K562 (cell line): ENCODE measurements around the gene P2RX3. TPM values are rescaled to one million over a fixed set of nuclear protein-coding genes. Genes with fewer than 3 reads are reported as not detected.
A peak's percentile ranks its signal among the peaks of the same experiment; 100 is the strongest.

ENCODE experiments used
- ATF6 ChIP-seq: sonication (generic); formaldehyde crosslinking; IDR thresholded peaks from 2 replicates; pipeline ENCODE4 v1.4.0; 2020; ENCODE audit warnings: mild to moderate bottlenecking, missing genetic modification reagents
- C11orf30 ChIP-seq: fragments of 450-650 bp; IDR thresholded peaks from 2 replicates; pipeline ENCODE4 v1.6.1; 2016; ENCODE audit warnings: low read depth, mild to moderate bottlenecking
- CEBPB ChIP-seq: fragments of 450-650 bp; IDR thresholded peaks from 2 replicates; pipeline ENCODE4 v1.6.1; 2016; ENCODE audit warnings: missing genetic modification characterization, missing compliant biosample characterization
- CREB3 ChIP-seq: fragments of 450-650 bp; conservative IDR thresholded peaks from 2 replicates; pipeline ENCODE4 v1.6.1; 2016; ENCODE audit warnings: missing genetic modification characterization, low read depth, mild to moderate bottlenecking, missing compliant biosample characterization, moderate library complexity
- LEF1 ChIP-seq: fragments of 450-650 bp; IDR thresholded peaks from 2 replicates; pipeline ENCODE4 v1.6.1; 2016; ENCODE audit warnings: mild to moderate bottlenecking
- MAFG ChIP-seq: fragments of 450-650 bp; conservative IDR thresholded peaks from 2 replicates; pipeline ENCODE4 v1.6.1; 2016; ENCODE audit warnings: missing genetic modification characterization, missing compliant biosample characterization
- MAX ChIP-seq: sonication (generic); formaldehyde crosslinking; IDR thresholded peaks from 2 replicates; pipeline ENCODE4 v1.9.0; 2022; ENCODE audit warnings: mild to moderate bottlenecking, missing genetic modification reagents
- NCOA1 ChIP-seq: fragments of 450-650 bp; IDR thresholded peaks from 2 replicates; pipeline ENCODE4 v1.6.1; 2016; ENCODE audit warnings: low read depth
- RBBP5 ChIP-seq: fragments of 200-600 bp; sonication (generic); IDR thresholded peaks from 2 replicates; pipeline ENCODE4 v1.6.1; 2012; ENCODE audit warnings: borderline replicate concordance, mild to moderate bottlenecking, low read length, control low read depth, inconsistent platforms; ENCODE audit not compliant: insufficient read depth, poor library complexity, severe bottlenecking
- REST ChIP-seq, 2 experiments: fragments of 450-650 bp; formaldehyde crosslinking in 1 of 2; IDR thresholded peaks; 2 replicates each; pipeline versions ENCODE4 v1.4.0 to v1.6.1; 2014 to 2020; ENCODE audit warnings: mild to moderate bottlenecking in 2 of 2, borderline replicate concordance in 1 of 2, low read depth in 1 of 2
- SMARCE1 ChIP-seq: fragments of 450-650 bp; IDR thresholded peaks from 2 replicates; pipeline ENCODE4 v1.7.1; 2016; ENCODE audit warnings: mild to moderate bottlenecking
- SPI1 ChIP-seq: IDR thresholded peaks from 2 replicates; pipeline ENCODE4 v1.6.1; 2011; ENCODE audit warnings: low read depth, low read length, control low read depth, borderline replicate concordance
- VEZF1 ChIP-seq: fragments of 200-800 bp; sonication (Bioruptor generic); IDR thresholded peaks from 2 replicates; pipeline ENCODE4 v1.6.1; 2017; ENCODE audit warnings: missing genetic modification characterization, missing compliant biosample characterization
- ZC3H4 ChIP-seq: sonication (generic); formaldehyde crosslinking; IDR thresholded peaks from 2 replicates; pipeline ENCODE4 v1.9.0; 2021; ENCODE audit warnings: missing genetic modification reagents, borderline replicate concordance
- ZNF121 ChIP-seq: sonication (generic); formaldehyde crosslinking; conservative IDR thresholded peaks from 2 replicates; pipeline ENCODE4 v1.8.0; 2022; ENCODE audit warnings: missing genetic modification reagents
- ZNF24 ChIP-seq: fragments of 450-650 bp; IDR thresholded peaks from 2 replicates; pipeline ENCODE4 v1.6.1; 2016
- polyA plus RNA-seq, 8 experiments: library from polyadenylated mRNA; depleted of rRNA in 4 of 8; stranded (reverse) in 5 of 8; unstranded in 3 of 8; fragments of >200 nt; fragmentation: Nextera tagmentation in 2 of 8; fragmentation: Illumina TruSeq in 1 of 8; extraction: Ambion mirVana in 2 of 8; extraction: Trizol in 1 of 8; gene quantifications; 2 replicates each; pipeline versions ENCODE4 v1.2.1 to v1.2.3, GENCODE V29; 2011 to 2014; ENCODE audit warnings: inconsistent platforms in 1 of 8, missing spikeins in 1 of 8
- total RNA-seq, 7 experiments: library from RNA; depleted of rRNA in 6 of 7; stranded (reverse); fragments of >200 nt in 6 of 7; fragmentation: Illumina TruSeq in 2 of 7; extraction: Trizol in 2 of 7; gene quantifications; 2 replicates each; pipeline versions ENCODE4 v1.2.1 to v1.2.3, GENCODE V29; 2011 to 2021; ENCODE audit warnings: low replicate concordance in 1 of 7

The P2RX3 gene
- total and polyA plus RNA-seq, 9 of the 15 experiments (the other 6 are each of a cell fraction or from before 2014, with no cell fraction given): not detected

GRCh38 chr11:57340039-57340615 is 2.0 kb downstream of the P2RX3 start (continued):
- TF ChIP-seq ATF6 (CRISPR knock-in tag): no peak
- TF ChIP-seq C11orf30: no peak
- no peak for TF ChIP-seq SMARCE1
- no peak for TF ChIP-seq MAFG (tag)
- no peak for TF ChIP-seq NCOA1
- no peak for TF ChIP-seq RBBP5
- TF ChIP-seq ZC3H4 (CRISPR knock-in tag): no peak
- no peak for TF ChIP-seq VEZF1 (CRISPR knock-in tag)
- peak; percentile 60; the same call in 1 of the 2 replicates for TF ChIP-seq REST (IDR thresholded peaks at IDR 0.05; ENCODE audit: borderline replicate concordance)
- TF ChIP-seq REST (CRISPR knock-in tag; IDR thresholded peaks at IDR 0.05; ENCODE audit: low read depth): no peak
- no peak for TF ChIP-seq LEF1
- no peak for TF ChIP-seq ZNF24
- TF ChIP-seq ZNF121: no peak
- TF ChIP-seq CREB3: no peak
- TF ChIP-seq SPI1: no peak
- no peak for TF ChIP-seq CEBPB
- no peak for TF ChIP-seq MAX (CRISPR knock-in tag)
